Measurements from ENCODE around the gene LRCOL1.

- TF ChIP-seq EZH2 (IDR thresholded peaks at IDR 0.05; ENCODE audit: borderline replicate concordance, control insufficient read depth, low read depth, low read length) (no peak), STAT3 (IDR thresholded peaks at IDR 0.05; ENCODE audit: low read depth, low read length) (no peak)
- TF ChIP-seq, protein P1, sequence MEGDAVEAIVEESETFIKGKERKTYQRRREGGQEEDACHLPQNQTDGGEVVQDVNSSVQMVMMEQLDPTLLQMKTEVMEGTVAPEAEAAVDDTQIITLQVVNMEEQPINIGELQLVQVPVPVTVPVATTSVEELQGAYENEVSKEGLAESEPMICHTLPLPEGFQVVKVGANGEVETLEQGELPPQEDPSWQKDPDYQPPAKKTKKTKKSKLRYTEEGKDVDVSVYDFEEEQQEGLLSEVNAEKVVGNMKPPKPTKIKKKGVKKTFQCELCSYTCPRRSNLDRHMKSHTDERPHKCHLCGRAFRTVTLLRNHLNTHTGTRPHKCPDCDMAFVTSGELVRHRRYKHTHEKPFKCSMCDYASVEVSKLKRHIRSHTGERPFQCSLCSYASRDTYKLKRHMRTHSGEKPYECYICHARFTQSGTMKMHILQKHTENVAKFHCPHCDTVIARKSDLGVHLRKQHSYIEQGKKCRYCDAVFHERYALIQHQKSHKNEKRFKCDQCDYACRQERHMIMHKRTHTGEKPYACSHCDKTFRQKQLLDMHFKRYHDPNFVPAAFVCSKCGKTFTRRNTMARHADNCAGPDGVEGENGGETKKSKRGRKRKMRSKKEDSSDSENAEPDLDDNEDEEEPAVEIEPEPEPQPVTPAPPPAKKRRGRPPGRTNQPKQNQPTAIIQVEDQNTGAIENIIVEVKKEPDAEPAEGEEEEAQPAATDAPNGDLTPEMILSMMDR (IDR thresholded peaks at IDR 0.05 in 2 of 3, conservative IDR thresholded peaks at IDR 0.05 in 1 of 3; ENCODE audit: control insufficient read depth in 2 of 3, extremely low read depth in 1 of 3, insufficient read depth in 1 of 3, low read depth in 3 of 3, low read length in 3 of 3) = no peak
These were observed 22.3 kb upstream of the LRCOL1 start for GRCh38 chr12:132632521-132633228.
